Activated T-cell treated with anti-CD3 and anti-CD28 coated beads, Interleukin-2, amount 50 U/mL, for 4 hours (primary cell): ENCODE results near the gene LIMS1. TPM values are rescaled to one million over a fixed set of nuclear protein-coding genes. Genes with fewer than 3 reads are reported as not detected.
"Not testable (repeated sequence)": the region's sequence is repeated elsewhere in the genome, so short reads cannot be mapped to it uniquely, and the experiment has no call there.

ENCODE experiments used
- ATAC-seq, 2 donors: fragments of 200-7000 bp; cut with Tn5 transposase; one replicate each; pipeline ENCODE4 v1.10.0; 2021
- DNase-seq: peaks from one replicate; pipeline ENCODE4 v3.0.0-alpha.2; 2020
- H3K27me3 Mint-ChIP-seq: one replicate; pipeline ENCODE4 v1.8.0; 2021; ENCODE audit warnings: low read depth, mixed read lengths
- H3K36me3 Mint-ChIP-seq: one replicate; pipeline ENCODE4 v1.8.0; 2022; ENCODE audit warnings: mixed read lengths; ENCODE audit not compliant: insufficient read depth
- H3K4me1 Mint-ChIP-seq: one replicate; pipeline ENCODE4 v1.8.0; 2021; ENCODE audit warnings: low read depth, mixed read lengths
- H3K4me3 Mint-ChIP-seq: one replicate; pipeline ENCODE4 v1.8.0; 2021; ENCODE audit warnings: mild to moderate bottlenecking, moderate library complexity, mixed read lengths
- H3K9me3 Mint-ChIP-seq: one replicate; pipeline ENCODE4 v1.8.0; 2021; ENCODE audit warnings: mixed read lengths
- total RNA-seq, 3 donors: library from RNA; stranded (reverse); gene quantifications; one replicate each; pipeline ENCODE4 v1.2.1, GENCODE V29; 2021

LIMS1 gene
- total RNA-seq, 3 donors from 2014 or later = 40.2 to 45.0 (median 41.2) TPM

- no peak for ATAC-seq
- Mint-ChIP-seq H3K9me3 (no peaks in the 10 kb centered on the region), H3K27me3 (no peaks in the 10 kb centered on the region), H3K36me3 (no peaks in the 10 kb centered on the region), H3K4me3 (no peak overlapping the region), H3K4me1 (peaks cover 27% of the 10 kb centered on the region)
- no peak for DNase-seq
Observed at GRCh38 chr2:108587621-108588020, 53.4 kb downstream of the LIMS1 start.

GRCh38 chr2:108588070-108588668, 53.9 kb downstream of the LIMS1 start:
- Mint-ChIP-seq H3K9me3 (no peaks in the 10 kb centered on the region), H3K27me3 (no peaks in the 10 kb centered on the region), H3K4me1 (peaks cover 30% of the 10 kb centered on the region), H3K36me3 (no peaks in the 10 kb centered on the region), H3K4me3 (no peak overlapping the region)
- ATAC-seq = no peak
- DNase-seq = no peak

- Mint-ChIP-seq H3K36me3 (no peaks in the 10 kb centered on the region), H3K4me1 (peaks cover 36% of the 10 kb centered on the region), H3K9me3 (no peaks in the 10 kb centered on the region), H3K27me3 (no peaks in the 10 kb centered on the region), H3K4me3 (no peak overlapping the region)
- DNase-seq (no peak), ATAC-seq (no peak)
Observed at GRCh38 chr2:108589372-108589771, 55.1 kb downstream of the LIMS1 start.

- DNase-seq (no peak), ATAC-seq (no peak)
- no peaks in the 10 kb centered on the region for H3K27me3 Mint-ChIP-seq
- peaks cover 38% of the 10 kb centered on the region for H3K4me1 Mint-ChIP-seq
- no peak overlapping the region for H3K4me3 Mint-ChIP-seq
- no peaks in the 10 kb centered on the region for H3K36me3 Mint-ChIP-seq
- no peaks in the 10 kb centered on the region for H3K9me3 Mint-ChIP-seq
Observed at GRCh38 chr2:108589781-108590180, 55.5 kb downstream of the LIMS1 start.

DNA sequence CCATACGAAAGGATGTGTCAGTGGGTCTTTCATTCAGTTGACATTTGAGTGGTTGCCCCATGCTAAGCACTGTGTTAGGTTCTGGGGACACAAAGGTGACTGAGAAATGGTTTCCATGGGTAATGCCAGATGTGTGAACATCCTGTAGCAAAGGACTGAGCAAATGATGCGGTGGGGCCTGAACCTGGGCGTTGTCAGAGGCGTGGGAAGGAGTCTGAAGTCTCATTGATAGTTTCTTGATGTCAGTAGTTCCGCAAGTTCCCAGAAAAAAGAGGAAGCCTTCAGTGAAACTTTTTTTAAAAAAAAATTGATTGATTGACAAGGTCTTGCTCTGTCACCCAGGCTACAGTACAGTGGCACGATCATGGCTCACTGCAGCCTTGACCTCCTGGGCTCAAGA, 56.9 kb downstream of the LIMS1 start:
- no peaks in the 10 kb centered on the region for H3K9me3 Mint-ChIP-seq
- H3K4me3 Mint-ChIP-seq = no peak overlapping the region
- no peaks in the 10 kb centered on the region for H3K36me3 Mint-ChIP-seq
- peaks cover 49% of the 10 kb centered on the region for H3K4me1 Mint-ChIP-seq
- H3K27me3 Mint-ChIP-seq = no peaks in the 10 kb centered on the region
- DNase-seq (no peak), ATAC-seq (no peak)

- Mint-ChIP-seq H3K4me1 (peaks cover 41% of the 10 kb centered on the region), H3K27me3 (no peaks in the 10 kb centered on the region), H3K4me3 (no peak overlapping the region), H3K9me3 (no peaks in the 10 kb centered on the region), H3K36me3 (no peaks in the 10 kb centered on the region)
- DNase-seq (no peak), ATAC-seq (peak in 1 of 2 donors; percentile 20)
Observed at GRCh38 chr2:108593547-108594098, 59.4 kb downstream of the LIMS1 start.

GRCh38 chr2:108594132-108594981, 60.1 kb downstream of the LIMS1 start:
- H3K9me3 Mint-ChIP-seq = no peaks in the 10 kb centered on the region
- DNase-seq (no peak), ATAC-seq (peak; percentile 89 to 93)
- no peaks in the 10 kb centered on the region for H3K36me3 Mint-ChIP-seq
- peak overlapping the region; percentile 7 for H3K4me3 Mint-ChIP-seq
- peaks cover 40% of the 10 kb centered on the region for H3K4me1 Mint-ChIP-seq
- H3K27me3 Mint-ChIP-seq = no peaks in the 10 kb centered on the region

DNA sequence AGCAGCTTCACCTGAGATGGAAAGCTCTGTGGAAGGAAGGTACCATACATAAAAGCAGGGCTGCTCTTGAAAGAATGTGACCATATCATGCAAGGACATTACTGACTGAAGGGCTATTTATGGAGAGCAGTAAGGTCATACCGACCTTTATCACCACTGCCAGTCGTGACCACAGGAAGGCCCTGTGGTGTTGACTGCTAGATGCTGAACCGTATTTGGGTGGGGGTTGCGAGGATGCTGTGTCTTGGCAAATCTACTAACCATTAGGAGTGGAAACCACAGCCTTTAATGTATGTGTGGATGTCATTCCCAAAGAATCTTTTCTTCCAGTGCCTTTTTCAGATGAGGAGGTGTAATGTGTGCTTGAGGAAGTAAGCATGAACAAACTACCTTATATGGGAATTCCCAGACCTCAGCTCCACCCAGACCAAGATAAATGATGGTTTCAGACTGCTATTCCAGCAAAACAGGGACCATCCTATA, 60.8 kb downstream of the LIMS1 start:
- H3K27me3 Mint-ChIP-seq = no peaks in the 10 kb centered on the region
- ATAC-seq (no peak), DNase-seq (no peak)
- peaks cover 36% of the 10 kb centered on the region for H3K4me1 Mint-ChIP-seq
- H3K9me3 Mint-ChIP-seq = no peaks in the 10 kb centered on the region
- no peaks in the 10 kb centered on the region for H3K36me3 Mint-ChIP-seq
- no peak overlapping the region for H3K4me3 Mint-ChIP-seq

- DNase-seq, H3K4me3 Mint-ChIP-seq, H3K36me3 Mint-ChIP-seq, ATAC-seq, H3K27me3 Mint-ChIP-seq, H3K9me3 Mint-ChIP-seq: not testable (repeated sequence)
- peaks cover 33% of the 10 kb centered on the region for H3K4me1 Mint-ChIP-seq
Observed at GRCh38 chr2:108595771-108596170, 61.5 kb downstream of the LIMS1 start.

GRCh38 chr2:108597105-108597744, 63.0 kb downstream of the LIMS1 start:
- not testable (repeated sequence) for H3K4me3 Mint-ChIP-seq, H3K36me3 Mint-ChIP-seq, H3K27me3 Mint-ChIP-seq, H3K9me3 Mint-ChIP-seq, DNase-seq
- peaks cover 29% of the 10 kb centered on the region for H3K4me1 Mint-ChIP-seq
- ATAC-seq = peak; percentile 23 to 41

GRCh38 chr2:108601199-108601598, 66.9 kb downstream of the LIMS1 start:
- H3K4me1 Mint-ChIP-seq, H3K9me3 Mint-ChIP-seq, DNase-seq, H3K27me3 Mint-ChIP-seq, ATAC-seq, H3K36me3 Mint-ChIP-seq, H3K4me3 Mint-ChIP-seq: not testable (repeated sequence)

DNA sequence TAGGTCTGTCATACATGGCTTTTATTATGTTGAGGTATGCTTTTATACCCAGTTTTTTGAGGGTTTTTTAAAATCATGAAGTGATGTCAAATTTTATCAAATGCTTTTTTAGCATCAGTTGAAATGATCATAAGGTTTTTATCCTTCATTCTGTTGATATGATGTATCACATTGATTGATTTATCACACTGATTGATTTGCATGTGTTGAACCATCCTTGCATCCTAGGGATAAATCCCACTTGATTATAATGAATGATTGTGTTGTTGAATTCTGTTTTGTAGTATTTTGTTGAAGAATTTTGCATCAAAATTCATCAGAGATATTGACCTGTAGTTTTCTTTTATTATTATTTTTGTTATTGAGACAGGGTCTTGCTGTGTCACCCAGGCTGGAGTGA, 68.2 kb downstream of the LIMS1 start:
- no peaks in the 10 kb centered on the region for H3K27me3 Mint-ChIP-seq
- no peak overlapping the region for H3K4me3 Mint-ChIP-seq

GRCh38 chr2:108604196-108604595, 69.9 kb downstream of the LIMS1 start:
- H3K27me3 Mint-ChIP-seq = no peaks in the 10 kb centered on the region
- no peak for ATAC-seq
- H3K4me1 Mint-ChIP-seq = peaks cover 14% of the 10 kb centered on the region
- no peak for DNase-seq
- H3K36me3 Mint-ChIP-seq = no peaks in the 10 kb centered on the region
- H3K9me3 Mint-ChIP-seq = no peaks in the 10 kb centered on the region
- H3K4me3 Mint-ChIP-seq = no peak overlapping the region

More for the DNA sequence above, 68.2 kb downstream of the LIMS1 start:
- DNase-seq = no peak
- Mint-ChIP-seq H3K36me3 (no peaks in the 10 kb centered on the region), H3K4me1 (peaks cover 2% of the 10 kb centered on the region), H3K9me3 (no peaks in the 10 kb centered on the region)
- ATAC-seq = no peak

DNA sequence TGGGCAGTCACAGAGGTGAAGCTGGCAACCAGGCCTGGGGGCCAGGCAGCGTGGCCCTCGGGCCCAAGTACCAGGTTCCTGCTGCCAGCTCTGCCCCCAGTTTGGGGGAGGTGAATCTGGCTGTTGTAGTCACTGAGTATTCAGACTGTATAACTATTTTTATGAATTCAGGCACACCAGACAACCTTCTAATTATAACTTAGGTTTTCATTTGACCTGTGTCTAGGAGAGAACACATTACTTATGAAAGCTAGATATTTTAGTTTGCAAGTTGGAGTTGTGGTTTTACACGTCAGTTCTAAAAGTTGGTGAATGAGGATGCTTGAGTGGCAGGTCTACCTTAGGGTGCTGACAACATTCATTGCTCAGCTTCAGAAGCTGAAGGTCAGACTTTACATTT, 71.7 kb downstream of the LIMS1 start:
- DNase-seq (no peak), ATAC-seq (peak in 1 of 2 donors; percentile 18)
- Mint-ChIP-seq H3K4me1 (peaks cover 24% of the 10 kb centered on the region), H3K9me3 (no peaks in the 10 kb centered on the region), H3K36me3 (no peaks in the 10 kb centered on the region), H3K27me3 (no peaks in the 10 kb centered on the region), H3K4me3 (no peak overlapping the region)
